Adrenal gland (tissue), 5 donors: Measurements from ENCODE around the gene SPDYC.

Experiments used
- CTCF ChIP-seq, 6 experiments: fragments of 450-650 bp in 4 of 6; fragments of 200-600 bp in 2 of 6; sonication (generic) in 1 of 6; IDR thresholded peaks; 1 replicate in 5 of 6; 2 replicates in 1 of 6; pipeline versions ENCODE4 v1.5.1 to v1.8.0; 2016 to 2021; ENCODE audit warnings: antibody characterized with exemption in 6 of 6, mild to moderate bottlenecking in 2 of 6, moderate library complexity in 1 of 6
- POLR2A ChIP-seq, 2 donors: fragments of 450-650 bp; IDR thresholded peaks; one replicate each; pipeline ENCODE4 v1.6.1; 2017; ENCODE audit warnings: antibody characterized with exemption in 2 of 2, mild to moderate bottlenecking in 2 of 2, moderate library complexity in 1 of 2
- donor health status: DM: no; HTN: no; CAD: no.

- TF ChIP-seq CTCF (IDR thresholded peaks at IDR 0.05) (no peak), POLR2A (IDR thresholded peaks at IDR 0.05) (no peak)
These were observed 38.2 kb upstream of the SPDYC start for GRCh38 chr11:65131895-65132237.
